IPS-20b (cell line): ENCODE data around the gene ATAD3B.
"Not testable (repeated sequence)": the region's sequence is repeated elsewhere in the genome, so short reads cannot be mapped to it uniquely, and the experiment has no call there.

Experiments
- H3K27ac ChIP-seq: one replicate; pipeline ENCODE4 v1.5.1; 2013; ENCODE audit warnings: low read length
- H3K27me3 ChIP-seq: 2 replicates; pipeline ENCODE4 v1.6.1; 2013; ENCODE audit warnings: mild to moderate bottlenecking, low read length, inconsistent platforms; ENCODE audit not compliant: insufficient read depth
- H3K36me3 ChIP-seq: 2 replicates; pipeline ENCODE4 v1.6.1; 2013; ENCODE audit warnings: low read depth, mild to moderate bottlenecking, inconsistent platforms, low read length, moderate library complexity; ENCODE audit not compliant: insufficient read depth
- H3K4me1 ChIP-seq: 2 replicates; pipeline ENCODE4 v1.6.1; 2013; ENCODE audit warnings: mild to moderate bottlenecking, control low read depth, inconsistent platforms, low read length, moderate library complexity; ENCODE audit not compliant: insufficient read depth
- H3K4me3 ChIP-seq: 2 replicates; pipeline ENCODE4 v1.5.1; 2013; ENCODE audit warnings: mild to moderate bottlenecking, low read length, inconsistent platforms
- H3K9ac ChIP-seq: 2 replicates; pipeline ENCODE4 v1.6.1; 2013; ENCODE audit warnings: low read depth, mild to moderate bottlenecking, inconsistent platforms, low read length, moderate library complexity
- H3K9me3 ChIP-seq: 2 replicates; pipeline ENCODE4 v1.6.1; 2013; ENCODE audit warnings: mild to moderate bottlenecking, low read depth, low read length, inconsistent platforms; ENCODE audit not compliant: insufficient read depth

ATAD3B gene

GRCh38 chr1:1428174-1428573 is 43.4 kb upstream of the ATAD3B start:
- Histone ChIP-seq H3K9ac (no peak overlapping the region), H3K27ac (no peak overlapping the region), H3K27me3 (no peaks in the 10 kb centered on the region), H3K36me3 (no peaks in the 10 kb centered on the region), H3K4me1 (peaks cover 15% of the 10 kb centered on the region; the same call in 1 of the 2 replicates), H3K9me3 (no peaks in the 10 kb centered on the region), H3K4me3 (no peak overlapping the region)

DNA sequence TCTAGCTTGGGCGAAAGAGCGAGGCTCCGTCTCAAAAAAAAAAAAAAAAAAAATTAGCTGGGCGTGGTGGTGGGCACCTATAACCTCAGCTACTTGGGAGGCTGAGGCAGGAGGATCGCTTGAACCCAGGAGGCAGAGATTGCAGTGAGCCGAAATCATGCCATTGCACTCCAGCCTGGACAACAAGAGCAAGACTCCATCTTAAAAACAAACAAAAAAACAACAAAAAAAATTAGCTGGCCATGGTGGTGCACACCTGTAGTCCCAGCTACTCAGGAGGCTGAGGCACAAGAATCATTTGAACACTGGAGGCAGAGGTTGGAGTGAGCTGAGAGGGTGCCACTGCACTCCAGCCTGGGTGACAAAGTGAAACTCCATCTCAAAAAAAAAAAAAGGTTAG is 42.6 kb upstream of the ATAD3B start:
- not testable (repeated sequence) for H3K27ac ChIP-seq, H3K4me3 ChIP-seq, H3K9me3 ChIP-seq, H3K9ac ChIP-seq, H3K36me3 ChIP-seq, H3K27me3 ChIP-seq
- peaks cover 18% of the 10 kb centered on the region; the same call in 1 of the 2 replicates for H3K4me1 ChIP-seq

- no peak overlapping the region for H3K27ac ChIP-seq
- H3K4me3 ChIP-seq: no peak overlapping the region
- H3K4me1 ChIP-seq: peaks cover 23% of the 10 kb centered on the region; the same call in 1 of the 2 replicates
- no peaks in the 10 kb centered on the region for H3K9me3 ChIP-seq
- H3K27me3 ChIP-seq: peaks cover under 1% of the 10 kb centered on the region; the same call in 1 of the 2 replicates
- H3K36me3 ChIP-seq: no peaks in the 10 kb centered on the region
- no peak overlapping the region; the same call in 1 of the 2 replicates for H3K9ac ChIP-seq
Observed at GRCh38 chr1:1429671-1430073, 41.9 kb upstream of the ATAD3B start.

DNA sequence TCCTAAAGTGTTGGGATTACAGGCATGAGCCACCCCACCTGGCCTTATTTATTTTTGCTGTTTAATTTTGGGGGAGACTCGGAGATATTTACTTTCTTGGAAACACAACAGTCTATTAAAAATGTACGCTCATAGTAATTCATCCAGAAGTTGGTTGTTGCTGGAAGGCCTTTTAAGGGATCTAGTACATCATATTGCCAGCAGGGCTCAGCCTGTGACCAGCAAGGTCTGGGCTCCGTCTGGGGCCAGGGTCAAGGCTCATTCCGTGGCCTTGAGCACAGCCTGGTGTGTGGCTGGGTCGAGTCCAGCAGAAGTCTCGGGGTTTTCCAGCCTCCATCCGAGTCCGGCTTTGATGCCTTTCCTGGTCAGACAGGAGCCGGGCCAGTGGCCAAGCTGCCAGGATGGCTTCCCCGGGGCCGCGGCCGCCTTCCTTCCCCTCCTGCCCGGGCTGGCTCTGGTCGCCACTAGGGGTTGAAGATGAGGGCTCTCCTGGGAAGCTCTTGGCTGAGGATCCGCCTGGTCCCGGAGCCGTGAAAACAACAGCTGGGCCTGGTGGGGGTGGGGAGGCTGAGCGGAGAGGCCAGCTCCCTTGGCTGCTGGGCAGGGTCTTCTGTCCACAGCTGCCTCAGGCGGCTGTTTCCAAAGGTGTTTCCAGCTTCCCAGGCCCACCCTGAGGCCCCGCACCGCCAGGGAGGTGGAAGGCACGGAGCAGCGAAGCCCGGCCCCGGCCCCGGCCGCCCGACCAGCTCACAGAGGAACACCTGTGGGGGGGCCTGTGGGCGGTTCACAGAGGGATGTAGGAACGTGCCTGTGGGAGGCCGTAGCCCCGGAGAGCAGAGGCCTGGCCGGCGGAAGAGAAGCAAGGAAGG is 41.2 kb upstream of the ATAD3B start:
- peaks cover 7% of the 10 kb centered on the region; the same call in 1 of the 2 replicates for H3K27me3 ChIP-seq
- H3K4me1 ChIP-seq: peaks cover 30% of the 10 kb centered on the region; the same call in 1 of the 2 replicates
- H3K36me3 ChIP-seq: no peaks in the 10 kb centered on the region
- peak overlapping the region; percentile 38; the same call in 1 of the 2 replicates for H3K9ac ChIP-seq
- no peak overlapping the region for H3K4me3 ChIP-seq
- no peaks in the 10 kb centered on the region for H3K9me3 ChIP-seq
- H3K27ac ChIP-seq: no peak overlapping the region

GRCh38 chr1:1430992-1431844 is 40.3 kb upstream of the ATAD3B start:
- peak overlapping the region; percentile 48; the same call in 1 of the 2 replicates for H3K9ac ChIP-seq
- no peaks in the 10 kb centered on the region for H3K36me3 ChIP-seq
- H3K4me1 ChIP-seq: peaks cover 27% of the 10 kb centered on the region
- no peaks in the 10 kb centered on the region for H3K9me3 ChIP-seq
- H3K27ac ChIP-seq: no peak overlapping the region
- H3K4me3 ChIP-seq: no peak overlapping the region
- H3K27me3 ChIP-seq: peaks cover 11% of the 10 kb centered on the region

DNA sequence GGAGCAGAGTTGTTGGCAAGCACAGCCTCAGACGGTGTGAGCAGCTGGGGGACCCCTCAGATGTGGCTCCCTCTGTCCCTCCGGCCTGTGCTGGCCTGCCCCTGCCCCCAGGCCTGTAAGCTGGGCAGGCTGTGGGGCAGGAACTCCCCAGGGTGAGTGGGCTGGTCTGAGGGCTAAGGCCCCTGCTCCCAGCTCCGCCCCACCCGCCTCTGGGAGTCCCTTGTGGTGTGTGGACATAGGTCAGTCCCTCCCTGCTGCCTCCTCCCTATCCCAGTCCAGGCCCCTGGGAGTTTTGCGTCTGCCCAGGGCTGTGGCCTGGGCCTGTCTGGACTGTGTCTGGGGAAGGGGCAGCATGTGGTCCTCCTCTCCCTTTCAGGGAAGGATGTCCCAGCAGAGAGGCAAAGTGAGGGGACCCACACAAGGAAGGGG is 39.7 kb upstream of the ATAD3B start:
- H3K9me3 ChIP-seq: no peaks in the 10 kb centered on the region
- no peak overlapping the region for H3K27ac ChIP-seq
- H3K27me3 ChIP-seq: peaks cover 17% of the 10 kb centered on the region
- peaks cover 25% of the 10 kb centered on the region for H3K4me1 ChIP-seq
- H3K36me3 ChIP-seq: no peaks in the 10 kb centered on the region
- H3K4me3 ChIP-seq: no peak overlapping the region
- peak overlapping the region; percentile 48; the same call in 1 of the 2 replicates for H3K9ac ChIP-seq

GRCh38 chr1:1432274-1432950 is 39.2 kb upstream of the ATAD3B start:
- Histone ChIP-seq H3K36me3 (no peaks in the 10 kb centered on the region), H3K4me3 (no peak overlapping the region), H3K27me3 (peaks cover 18% of the 10 kb centered on the region), H3K27ac (no peak overlapping the region), H3K9me3 (no peaks in the 10 kb centered on the region), H3K4me1 (peaks cover 25% of the 10 kb centered on the region), H3K9ac (peak overlapping the region; percentile 48; the same call in 1 of the 2 replicates)

DNA sequence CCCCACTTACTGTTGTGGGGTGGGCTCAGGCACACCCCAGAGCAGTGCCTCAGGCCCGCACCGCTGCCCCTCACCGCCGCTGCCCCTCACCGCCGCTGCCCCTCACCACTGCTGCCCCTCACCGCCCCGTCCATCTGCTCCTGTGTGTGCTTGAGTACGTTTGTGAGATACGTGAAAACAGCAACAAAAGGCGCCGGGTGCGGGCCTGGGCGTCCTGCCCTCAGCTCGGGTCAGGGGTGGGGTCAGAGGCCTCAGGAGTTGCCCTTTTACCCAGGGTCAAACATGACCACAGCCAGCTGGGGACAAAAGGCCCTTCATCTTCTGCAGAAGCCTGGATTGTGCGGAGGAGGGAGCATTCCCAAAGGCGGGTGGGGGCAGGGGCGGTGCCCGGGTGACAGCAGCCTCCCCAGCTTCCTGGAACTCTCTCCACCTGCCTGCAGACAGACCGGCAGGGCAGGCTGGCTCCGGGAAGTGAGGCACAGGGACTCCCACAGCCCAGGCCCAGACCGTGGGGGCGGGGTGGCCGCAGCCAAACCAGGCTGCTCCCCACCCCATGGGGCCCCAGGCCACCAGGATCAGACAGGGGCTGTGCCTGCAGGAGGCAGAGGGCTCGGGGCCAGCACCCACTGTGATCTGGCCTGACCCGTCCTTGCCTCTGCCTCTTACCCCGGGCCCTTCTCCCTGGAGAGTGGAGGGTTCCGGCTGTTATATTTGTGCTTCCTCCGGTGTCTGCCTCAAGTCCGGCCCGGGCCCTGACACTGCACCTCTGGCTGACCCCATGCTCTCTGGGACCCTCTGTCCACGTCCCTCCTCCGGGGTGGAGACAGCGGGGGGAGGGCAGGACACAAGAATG is 38.4 kb upstream of the ATAD3B start:
- peak overlapping the region; percentile 79; the same call in 1 of the 2 replicates for H3K9ac ChIP-seq

DNA sequence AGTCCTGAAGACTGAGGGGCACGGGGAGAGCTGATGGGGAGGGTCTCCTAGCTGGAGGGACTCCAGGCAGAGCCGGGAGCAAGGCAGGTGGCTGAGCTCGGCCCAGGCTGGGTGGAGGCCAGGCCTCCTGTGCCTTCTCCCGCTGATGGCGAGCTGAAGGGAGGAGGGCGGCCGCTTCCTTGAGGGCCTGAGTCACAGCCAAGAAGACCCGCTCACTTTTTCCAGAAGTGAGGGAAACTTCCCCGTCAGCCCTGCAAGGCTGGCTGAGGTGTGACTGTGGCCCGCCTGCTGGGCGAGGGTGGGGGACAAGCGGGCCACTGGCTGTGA is 37.8 kb upstream of the ATAD3B start:
- Histone ChIP-seq H3K4me3 (peak overlapping the region; percentile 51; the same call in 1 of the 2 replicates), H3K36me3 (no peaks in the 10 kb centered on the region), H3K27me3 (peaks cover 18% of the 10 kb centered on the region), H3K9ac (peak overlapping the region; percentile 79; the same call in 1 of the 2 replicates), H3K4me1 (peaks cover 25% of the 10 kb centered on the region), H3K9me3 (no peaks in the 10 kb centered on the region), H3K27ac (peak overlapping the region; percentile 61)

More for the DNA sequence above, 38.4 kb upstream of the ATAD3B start:
- peaks cover 25% of the 10 kb centered on the region for H3K4me1 ChIP-seq
- H3K9me3 ChIP-seq: no peaks in the 10 kb centered on the region
- H3K4me3 ChIP-seq: peak overlapping the region; percentile 51; the same call in 1 of the 2 replicates
- H3K36me3 ChIP-seq: no peaks in the 10 kb centered on the region
- peak overlapping the region; percentile 61 for H3K27ac ChIP-seq
- H3K27me3 ChIP-seq: peaks cover 18% of the 10 kb centered on the region

GRCh38 chr1:1434131-1434823 is 37.3 kb upstream of the ATAD3B start:
- Histone ChIP-seq H3K27me3 (peaks cover 18% of the 10 kb centered on the region), H3K36me3 (no peaks in the 10 kb centered on the region), H3K4me3 (peak overlapping the region; percentile 71; the same call in 1 of the 2 replicates), H3K9me3 (no peaks in the 10 kb centered on the region), H3K4me1 (peaks cover 25% of the 10 kb centered on the region), H3K27ac (peak overlapping the region; percentile 61), H3K9ac (peak overlapping the region; percentile 85; the same call in 1 of the 2 replicates)
